NOMO-1 treated with DMSO at 0.1 percent for 48 hours (cell line): ENCODE measurements around the gene THBS2.

Experiments used
- DNase-seq: peaks from one replicate; lab custom pipeline; 2025; ENCODE audit not compliant: unreplicated experiment; lab: John Stamatoyannopoulos, UW

THBS2 gene

DNA sequence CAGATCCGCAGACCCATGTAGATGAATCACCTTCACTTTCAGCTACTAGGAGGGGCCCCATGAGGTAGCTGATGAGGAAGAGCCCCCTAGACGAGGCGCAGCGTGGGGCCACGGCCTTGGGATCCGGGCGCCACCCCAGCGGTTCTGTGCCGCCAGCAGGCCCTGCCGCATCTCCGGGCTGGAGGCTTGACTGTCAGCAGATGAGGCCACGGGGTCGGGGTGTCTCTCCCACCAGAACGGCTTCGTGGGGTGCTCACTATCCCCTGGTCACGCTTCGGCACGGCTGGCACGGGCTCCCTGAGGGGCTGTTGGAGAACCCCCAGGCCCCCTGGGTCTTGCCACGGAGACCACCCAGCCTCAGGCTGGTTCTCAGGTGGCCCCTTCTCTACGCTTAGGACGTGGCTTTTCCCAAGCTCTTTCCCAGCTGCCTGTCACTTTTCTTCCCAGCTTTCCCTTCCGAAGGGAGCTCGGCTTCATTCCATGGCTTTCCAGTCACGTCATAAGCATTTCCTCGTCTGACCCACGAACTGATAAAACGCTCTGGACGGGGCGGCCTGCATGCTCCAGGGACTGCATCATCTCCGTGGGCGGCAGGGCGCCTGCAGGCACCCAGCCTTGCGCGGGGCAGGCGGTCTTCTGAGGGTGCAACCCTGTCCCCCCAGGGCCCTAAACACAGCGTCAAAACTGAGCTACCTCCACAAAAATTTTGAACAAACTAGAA lies 85.9 kb downstream of the THBS2 start:
- no peak for DNase-seq

DNA sequence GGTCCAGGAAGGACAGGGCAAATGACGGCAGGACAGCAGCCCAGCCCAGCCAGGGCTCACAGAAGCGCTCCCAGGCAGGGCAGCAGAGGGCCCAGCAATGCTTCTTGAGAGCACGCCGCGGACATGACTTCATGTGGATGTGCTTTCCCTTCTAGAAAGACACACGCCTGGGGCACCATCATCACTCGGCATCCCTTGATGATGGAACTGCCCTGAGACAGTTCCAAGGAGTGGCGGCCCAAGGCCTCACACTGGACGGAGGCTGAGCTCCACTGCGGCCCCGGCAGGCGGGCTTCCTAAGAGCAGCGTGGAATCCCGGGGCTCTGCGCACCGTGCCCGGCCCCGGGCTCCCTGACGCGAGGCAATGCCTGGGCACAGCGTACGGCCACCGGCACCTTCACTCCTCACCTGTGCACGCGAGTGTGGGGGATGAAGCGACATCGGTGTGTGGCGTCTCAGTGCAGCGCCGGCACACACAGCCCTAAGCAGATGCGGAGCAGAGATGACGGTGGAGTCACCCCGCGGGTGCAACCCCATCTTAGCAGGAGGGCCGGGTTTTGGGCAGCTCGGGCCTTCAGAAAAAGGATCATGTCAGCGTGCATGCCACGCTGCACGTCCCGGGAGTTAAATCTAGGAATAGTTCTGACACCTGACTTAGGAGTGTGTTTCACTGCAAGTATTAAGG lies 86.6 kb downstream of the THBS2 start:
- DNase-seq, result no peak
